Measurements from ENCODE around the gene PUSL1. TPM values are rescaled to one million over a fixed set of nuclear protein-coding genes. Genes with fewer than 3 reads are reported as not detected.

Gene PUSL1
- total and polyA plus RNA-seq, 2 of the 13 experiments (the other 11 are each of a cell fraction or from before 2014, with no cell fraction given) = 8.3 to 22.2 TPM

GRCh38 chr1:1324524-1325287 is 16.3 kb downstream of the PUSL1 start, which contains the start of the genes CPTP and INTS11:
CPTP (plus strand) TSS chr1:1324802; CDS start chr1:1326911, 2,109 bp downstream.
INTS11 (minus strand) TSS chr1:1324660; CDS start chr1:1324608, 52 bp downstream.
- no peak within 1 kb of the TSS for H2AFZ ChIP-seq (ENCODE audit: low read length)
- 0% methylated on average over 1 of the region's 84 CpGs for WGBS (ENCODE audit: low lambda C conversion rate)
- H3K79me2 ChIP-seq (ENCODE audit: insufficient read depth, low read length) = peaks cover 50% of the 10 kb centered on the region
- POLR2A ChIA-PET = interaction anchor here (1.0 to 1.4 kb wide), 4 partner anchors 9 to 47 kb away, joined by 3 to 4 read pairs (median 3); no protein-coding TSS in a partner anchor
- H3K4me1 ChIP-seq (ENCODE audit: insufficient read depth, low read length) = peaks cover 23% of the 10 kb centered on the region
- H3K27me3 ChIP-seq (ENCODE audit: control insufficient read depth in 1 of 2, insufficient read depth in 2 of 2, low read length in 2 of 2) = no peaks in the 10 kb centered on the region
- peak within 1 kb of the TSS; percentile 96 for H3K9ac ChIP-seq (ENCODE audit: insufficient read depth, low read depth, low read length)
- H3K9me3 ChIP-seq (ENCODE audit: low read length) = no peaks in the 10 kb centered on the region
- intact Hi-C loops (cut with micrococcal nuclease; ENCODE audit: unreplicated experiment) (loop anchor here (2.0 kb wide), 1 partner anchor 20 kb away; no protein-coding TSS in a partner anchor), in situ Hi-C loops (cut with HindIII; ENCODE audit: extremely low pct_ligation_motif_present, low pct_unique_long_range_greater_than_20kb) (no loop called here)
- CTCF ChIA-PET (ENCODE audit: low intra/inter-chr PET ratio, low total read pairs) = no interaction called here
- DNase-seq (ENCODE audit: low spot score) = peak; percentile 79
- peak within 1 kb of the TSS; percentile 68 to 99 (median 95) for H3K4me3 ChIP-seq (replicated peaks in 1 of 3; ENCODE audit: insufficient read depth in 1 of 3, low read depth in 2 of 3, low read length in 3 of 3)
- peaks cover 7 to 11% of the 10 kb centered on the region in 2 experiments; a peak in 3 of 5 replicates for H3K36me3 ChIP-seq (replicated peaks in 1 of 2; ENCODE audit: control insufficient read depth in 1 of 2, insufficient read depth in 2 of 2, low read length in 2 of 2)
- no peak for FAIRE-seq
- H4K20me1 ChIP-seq (ENCODE audit: insufficient read depth, low read length) = peaks cover 5% of the 10 kb centered on the region; the same call in 1 of the 2 replicates
- TSS peak; percentile 49 for BruUV-seq (replicated peaks)
- H3K27ac ChIP-seq (ENCODE audit: extremely low read length, insufficient read depth, low read length) = peak within 1 kb of the TSS; percentile 77
- peak; percentile 83 for ATAC-seq
- peak within 1 kb of the TSS; percentile 98 for H3K4me2 ChIP-seq (ENCODE audit: low read depth, low read length)
- TF ChIP-seq TEAD3 (CRISPR knock-in tag; optimal IDR thresholded peaks at IDR 0.05; ENCODE audit: borderline replicate concordance) (peak; percentile 6), ZFY (CRISPR knock-in tag; IDR thresholded peaks at IDR 0.05) (peak; percentile 94), YY1 (IDR thresholded peaks at IDR 0.05; ENCODE audit: insufficient read depth, insufficient replicate concordance, low read depth, low read length) (no peak), NKX3-1 (CRISPR knock-in tag; IDR thresholded peaks at IDR 0.05) (peak; percentile 31; the same call in 1 of the 2 replicates), NR2F6 (IDR thresholded peaks at IDR 0.05) (no peak), NR2F6 (CRISPR knock-in tag; IDR thresholded peaks at IDR 0.05) (peak; percentile 41; the same call in 1 of the 2 replicates), ZFP90 (CRISPR knock-in tag; IDR thresholded peaks at IDR 0.05; ENCODE audit: borderline replicate concordance) (0 out of 2 replicates have a peak, but pooled peaks have one; percentile 32), ZNF616 (CRISPR knock-in tag; IDR thresholded peaks at IDR 0.05; ENCODE audit: low read depth) (0 out of 2 replicates have a peak, but pooled peaks have one; percentile 65), IRF2 (CRISPR knock-in tag; IDR thresholded peaks at IDR 0.05) (0 out of 2 replicates have a peak, but pooled peaks have one; percentile 47), ZNF773 (CRISPR knock-in tag; IDR thresholded peaks at IDR 0.05; ENCODE audit: borderline replicate concordance) (peak; percentile 37; the same call in 1 of the 2 replicates)
- TF ChIP-seq, protein P1, sequence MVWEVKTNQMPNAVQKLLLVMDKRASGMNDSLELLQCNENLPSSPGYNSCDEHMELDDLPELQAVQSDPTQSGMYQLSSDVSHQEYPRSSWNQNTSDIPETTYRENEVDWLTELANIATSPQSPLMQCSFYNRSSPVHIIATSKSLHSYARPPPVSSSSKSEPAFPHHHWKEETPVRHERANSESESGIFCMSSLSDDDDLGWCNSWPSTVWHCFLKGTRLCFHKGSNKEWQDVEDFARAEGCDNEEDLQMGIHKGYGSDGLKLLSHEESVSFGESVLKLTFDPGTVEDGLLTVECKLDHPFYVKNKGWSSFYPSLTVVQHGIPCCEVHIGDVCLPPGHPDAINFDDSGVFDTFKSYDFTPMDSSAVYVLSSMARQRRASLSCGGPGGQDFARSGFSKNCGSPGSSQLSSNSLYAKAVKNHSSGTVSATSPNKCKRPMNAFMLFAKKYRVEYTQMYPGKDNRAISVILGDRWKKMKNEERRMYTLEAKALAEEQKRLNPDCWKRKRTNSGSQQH (CRISPR knock-in tag; IDR thresholded peaks at IDR 0.05; ENCODE audit: low read depth) = peak; percentile 15
- TF ChIP-seq, protein P2, sequence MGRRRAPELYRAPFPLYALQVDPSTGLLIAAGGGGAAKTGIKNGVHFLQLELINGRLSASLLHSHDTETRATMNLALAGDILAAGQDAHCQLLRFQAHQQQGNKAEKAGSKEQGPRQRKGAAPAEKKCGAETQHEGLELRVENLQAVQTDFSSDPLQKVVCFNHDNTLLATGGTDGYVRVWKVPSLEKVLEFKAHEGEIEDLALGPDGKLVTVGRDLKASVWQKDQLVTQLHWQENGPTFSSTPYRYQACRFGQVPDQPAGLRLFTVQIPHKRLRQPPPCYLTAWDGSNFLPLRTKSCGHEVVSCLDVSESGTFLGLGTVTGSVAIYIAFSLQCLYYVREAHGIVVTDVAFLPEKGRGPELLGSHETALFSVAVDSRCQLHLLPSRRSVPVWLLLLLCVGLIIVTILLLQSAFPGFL (CRISPR knock-in tag; IDR thresholded peaks at IDR 0.05) = no peak
- TF ChIP-seq, protein P3, sequence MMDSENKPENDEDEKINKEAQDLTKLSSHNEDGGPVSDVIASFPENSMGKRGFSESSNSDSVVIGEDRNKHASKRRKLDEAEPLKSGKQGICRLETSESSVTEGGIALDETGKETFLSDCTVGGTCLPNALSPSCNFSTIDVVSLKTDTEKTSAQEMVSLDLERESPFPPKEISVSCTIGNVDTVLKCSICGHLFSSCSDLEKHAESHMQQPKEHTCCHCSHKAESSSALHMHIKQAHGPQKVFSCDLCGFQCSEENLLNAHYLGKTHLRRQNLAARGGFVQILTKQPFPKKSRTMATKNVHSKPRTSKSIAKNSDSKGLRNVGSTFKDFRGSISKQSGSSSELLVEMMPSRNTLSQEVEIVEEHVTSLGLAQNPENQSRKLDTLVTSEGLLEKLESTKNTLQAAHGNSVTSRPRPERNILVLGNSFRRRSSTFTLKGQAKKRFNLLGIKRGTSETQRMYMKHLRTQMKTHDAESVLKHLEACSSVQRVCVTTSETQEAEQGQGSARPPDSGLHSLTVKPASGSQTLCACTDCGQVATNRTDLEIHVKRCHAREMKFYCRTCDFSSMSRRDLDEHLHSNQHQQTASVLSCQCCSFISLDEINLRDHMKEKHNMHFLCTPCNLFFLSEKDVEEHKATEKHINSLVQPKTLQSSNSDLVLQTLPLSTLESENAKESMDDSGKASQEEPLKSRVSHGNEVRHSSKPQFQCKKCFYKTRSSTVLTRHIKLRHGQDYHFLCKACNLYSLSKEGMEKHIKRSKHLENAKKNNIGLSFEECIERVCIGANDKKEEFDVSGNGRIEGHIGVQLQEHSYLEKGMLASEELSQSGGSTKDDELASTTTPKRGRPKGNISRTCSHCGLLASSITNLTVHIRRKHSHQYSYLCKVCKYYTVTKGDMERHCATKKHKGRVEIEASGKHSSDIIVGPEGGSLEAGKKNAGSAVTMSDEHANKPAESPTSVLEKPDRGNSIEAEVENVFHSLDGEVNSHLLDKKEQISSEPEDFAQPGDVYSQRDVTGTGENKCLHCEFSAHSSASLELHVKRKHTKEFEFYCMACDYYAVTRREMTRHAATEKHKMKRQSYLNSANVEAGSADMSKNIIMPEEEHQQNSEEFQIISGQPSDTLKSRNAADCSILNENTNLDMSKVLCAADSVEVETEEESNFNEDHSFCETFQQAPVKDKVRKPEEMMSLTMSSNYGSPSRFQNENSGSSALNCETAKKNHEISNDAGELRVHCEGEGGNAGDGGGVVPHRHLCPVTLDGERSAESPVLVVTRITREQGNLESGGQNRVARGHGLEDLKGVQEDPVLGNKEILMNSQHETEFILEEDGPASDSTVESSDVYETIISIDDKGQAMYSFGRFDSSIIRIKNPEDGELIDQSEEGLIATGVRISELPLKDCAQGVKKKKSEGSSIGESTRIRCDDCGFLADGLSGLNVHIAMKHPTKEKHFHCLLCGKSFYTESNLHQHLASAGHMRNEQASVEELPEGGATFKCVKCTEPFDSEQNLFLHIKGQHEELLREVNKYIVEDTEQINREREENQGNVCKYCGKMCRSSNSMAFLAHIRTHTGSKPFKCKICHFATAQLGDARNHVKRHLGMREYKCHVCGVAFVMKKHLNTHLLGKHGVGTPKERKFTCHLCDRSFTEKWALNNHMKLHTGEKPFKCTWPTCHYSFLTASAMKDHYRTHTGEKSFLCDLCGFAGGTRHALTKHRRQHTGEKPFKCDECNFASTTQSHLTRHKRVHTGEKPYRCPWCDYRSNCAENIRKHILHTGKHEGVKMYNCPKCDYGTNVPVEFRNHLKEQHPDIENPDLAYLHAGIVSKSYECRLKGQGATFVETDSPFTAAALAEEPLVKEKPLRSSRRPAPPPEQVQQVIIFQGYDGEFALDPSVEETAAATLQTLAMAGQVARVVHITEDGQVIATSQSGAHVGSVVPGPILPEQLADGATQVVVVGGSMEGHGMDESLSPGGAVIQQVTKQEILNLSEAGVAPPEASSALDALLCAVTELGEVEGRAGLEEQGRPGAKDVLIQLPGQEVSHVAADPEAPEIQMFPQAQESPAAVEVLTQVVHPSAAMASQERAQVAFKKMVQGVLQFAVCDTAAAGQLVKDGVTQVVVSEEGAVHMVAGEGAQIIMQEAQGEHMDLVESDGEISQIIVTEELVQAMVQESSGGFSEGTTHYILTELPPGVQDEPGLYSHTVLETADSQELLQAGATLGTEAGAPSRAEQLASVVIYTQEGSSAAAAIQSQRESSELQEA (CRISPR knock-in tag; IDR thresholded peaks at IDR 0.05; ENCODE audit: not compliant biosample characterization) = peak; percentile 9

Data from HepG2 (cell line).